Psoas muscle (tissue), 8 donors: ENCODE data around the gene TTF1. TPM values are rescaled to one million over a fixed set of nuclear protein-coding genes. Genes with fewer than 3 reads are reported as not detected.

ENCODE experiments used
- ATAC-seq, 4 donors: fragments of 200-7000 bp; cut with Tn5 transposase; one replicate each; pipeline ENCODE4 v1.9.1; 2020; ENCODE audit warnings: moderate library complexity in 3 of 4, mild to moderate bottlenecking in 2 of 4
- DNase-seq, 2 donors: peaks; one replicate each; pipeline ENCODE4 v3.0.0-alpha.2; 2020
- H3K27ac ChIP-seq: fragments of 200-600 bp; one replicate; pipeline ENCODE4 v1.8.0; 2022
- H3K27me3 ChIP-seq, 3 donors: fragments of 200-600 bp in 1 of 3; one replicate each; pipeline versions ENCODE4 v1.6.1 to v1.8.0; 2013 to 2022; ENCODE audit warnings: low read length in 2 of 3, mild to moderate bottlenecking in 2 of 3, moderate library complexity in 1 of 3; ENCODE audit not compliant: insufficient read depth in 3 of 3
- H3K36me3 ChIP-seq, 2 donors: fragments of 200-600 bp in 1 of 2; one replicate each; pipeline versions ENCODE4 v1.6.1 to v1.8.0; 2013 to 2022; ENCODE audit warnings: low read depth in 1 of 2, mild to moderate bottlenecking in 1 of 2, moderate library complexity in 1 of 2; ENCODE audit not compliant: insufficient read depth in 1 of 2
- H3K4me1 ChIP-seq: fragments of 200-600 bp; one replicate; pipeline ENCODE4 v1.8.0; 2022
- H3K4me3 ChIP-seq: fragments of 200-600 bp; one replicate; pipeline ENCODE4 v1.8.0; 2022; ENCODE audit warnings: mild to moderate bottlenecking
- H3K9me3 ChIP-seq: fragments of 200-600 bp; one replicate; pipeline ENCODE4 v1.8.0; 2022
- WGBS, 3 donors: extraction: QIAGEN DNeasy Blood & Tissue Kit; methylation state at CpG; one replicate each; pipeline versions ENCODE4 v1.1.6 to v1.1.7; 2013; 5-methylcytosine and 5-hydroxymethylcytosine counted together
- intact Hi-C, 2 donors: fragments of 100-400 bp; cut with DNase I; formaldehyde crosslinking; loops; one replicate each; pipeline versions ENCODE4 v1.11.0 to v1.14.2; 2022
- polyA plus RNA-seq, 3 donors: library from polyadenylated mRNA; stranded (reverse); fragments of 200-250 nt; gene quantifications; one replicate each; pipeline ENCODE4 v1.2.3, GENCODE V29; 2013
- total RNA-seq, 4 donors: library from RNA; stranded (reverse); fragmentation: NEBNext Ultra II Directional in 2 of 4; extraction: Animal tissue kit (Norgen Biotek cat#: 25700) in 2 of 4; gene quantifications; one replicate each; pipeline versions ENCODE4 v1.2.1 to v1.2.4, GENCODE V29; 2021 to 2023
- TF ChIP-seq, protein P1 (sequence below): fragments of 200-600 bp; IDR thresholded peaks from one replicate; pipeline ENCODE4 v1.8.0; 2022; ENCODE audit warnings: antibody characterized with exemption
- donor health status: healthy with polysubstance abuse.
- donor health status: DM: no; HTN: no; CAD: no; lungs with moderate emphysema.
- donor health status: Bipolar disorder and iron deficiency.
- donor health status: healthy.
- donor health status: DM: yes; HTN: yes; CAD: no.
- donor health status: DM: no; HTN: no; CAD: no.
- donor health status: DM: no; HTN: no; CAD: no.
- donor health status: DM: yes; HTN: yes; CAD: no.

TTF1 gene
- total and polyA plus RNA-seq, 7 donors: 11.1 to 33.8 (median 15.3) TPM

DNA sequence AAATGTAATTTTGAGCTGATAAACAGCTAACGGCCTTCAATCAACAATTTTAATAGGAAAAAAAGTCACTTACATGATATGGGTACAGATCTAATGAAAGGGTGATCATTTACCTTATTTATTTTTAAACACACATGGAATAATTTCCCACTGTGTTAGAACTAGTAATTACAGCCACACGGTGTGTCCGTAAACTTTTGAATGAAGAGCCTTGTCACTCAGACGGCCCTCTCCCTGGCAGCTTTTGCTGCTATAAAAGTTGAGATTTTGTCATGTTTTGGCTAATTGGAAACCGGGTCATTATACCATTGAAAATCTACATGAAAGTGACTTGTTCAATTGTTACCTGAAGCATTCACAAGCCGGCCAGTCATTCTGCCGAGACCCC is 19.0 kb upstream of the TTF1 start:
- no peaks in the 10 kb centered on the region for H3K9me3 ChIP-seq
- intact Hi-C loops: no loop called here
- TF ChIP-seq, protein P1, sequence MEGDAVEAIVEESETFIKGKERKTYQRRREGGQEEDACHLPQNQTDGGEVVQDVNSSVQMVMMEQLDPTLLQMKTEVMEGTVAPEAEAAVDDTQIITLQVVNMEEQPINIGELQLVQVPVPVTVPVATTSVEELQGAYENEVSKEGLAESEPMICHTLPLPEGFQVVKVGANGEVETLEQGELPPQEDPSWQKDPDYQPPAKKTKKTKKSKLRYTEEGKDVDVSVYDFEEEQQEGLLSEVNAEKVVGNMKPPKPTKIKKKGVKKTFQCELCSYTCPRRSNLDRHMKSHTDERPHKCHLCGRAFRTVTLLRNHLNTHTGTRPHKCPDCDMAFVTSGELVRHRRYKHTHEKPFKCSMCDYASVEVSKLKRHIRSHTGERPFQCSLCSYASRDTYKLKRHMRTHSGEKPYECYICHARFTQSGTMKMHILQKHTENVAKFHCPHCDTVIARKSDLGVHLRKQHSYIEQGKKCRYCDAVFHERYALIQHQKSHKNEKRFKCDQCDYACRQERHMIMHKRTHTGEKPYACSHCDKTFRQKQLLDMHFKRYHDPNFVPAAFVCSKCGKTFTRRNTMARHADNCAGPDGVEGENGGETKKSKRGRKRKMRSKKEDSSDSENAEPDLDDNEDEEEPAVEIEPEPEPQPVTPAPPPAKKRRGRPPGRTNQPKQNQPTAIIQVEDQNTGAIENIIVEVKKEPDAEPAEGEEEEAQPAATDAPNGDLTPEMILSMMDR: no peak
- H3K4me3 ChIP-seq: no peak overlapping the region
- DNase-seq (no peak), ATAC-seq (no peak)
- H3K27ac ChIP-seq: no peak overlapping the region
- WGBS, 3 donors: 31 to 40% (median 32%) methylated on average over 7 of the region's 7 CpGs
- H3K36me3 ChIP-seq: no peaks in the 10 kb centered on the region
- peaks cover 0 to 70% (median 13%) of the 10 kb centered on the region in 3 donors for H3K27me3 ChIP-seq
- H3K4me1 ChIP-seq: no peaks in the 10 kb centered on the region

DNA sequence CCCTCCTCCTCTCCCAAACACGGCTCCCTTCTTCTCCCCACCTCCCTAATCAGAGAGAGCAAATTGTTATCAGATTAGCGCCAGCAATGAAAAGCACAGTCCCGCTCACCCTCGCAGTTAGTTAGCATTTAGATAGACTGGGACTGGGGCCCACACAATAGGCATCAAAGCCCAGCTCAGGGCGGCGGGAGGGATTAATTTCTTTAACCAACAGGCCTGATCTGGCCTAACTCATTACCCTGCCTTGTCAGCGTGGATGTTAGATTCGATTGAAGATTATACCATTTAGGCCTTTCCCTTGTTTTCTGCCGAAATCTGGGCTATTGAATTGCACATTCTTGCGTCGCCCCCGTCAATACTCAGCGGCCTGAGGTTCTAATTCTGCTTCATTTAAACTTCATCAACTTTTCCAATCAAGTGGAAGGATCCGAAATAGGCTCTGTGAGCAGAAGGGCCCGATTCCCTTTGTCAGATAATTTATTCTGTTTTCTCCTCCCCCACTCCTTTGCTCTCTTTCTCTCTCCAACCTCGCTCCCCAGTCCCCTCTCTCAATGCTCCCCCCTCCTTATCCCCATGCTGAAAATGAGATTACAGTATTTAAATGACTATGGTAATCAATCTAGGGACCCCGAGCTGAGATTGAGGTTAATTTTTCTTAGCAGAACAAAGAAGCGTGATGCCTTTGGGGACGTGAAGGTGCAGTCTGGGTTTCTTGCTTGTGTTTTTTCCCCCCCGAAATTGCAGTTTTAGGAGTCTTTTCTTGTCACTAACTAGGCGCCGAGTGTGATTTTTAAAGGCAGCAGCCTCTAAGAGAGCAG is 18.4 kb upstream of the TTF1 start:
- TF ChIP-seq, protein P1: no peak
- ATAC-seq (no peak), DNase-seq (no peak)
- Histone ChIP-seq H3K27me3 (peaks cover 0 to 72% (median 13%) of the 10 kb centered on the region in 3 donors), H3K4me1 (no peaks in the 10 kb centered on the region), H3K4me3 (no peak overlapping the region), H3K9me3 (no peaks in the 10 kb centered on the region), H3K27ac (no peak overlapping the region), H3K36me3 (no peaks in the 10 kb centered on the region)
- intact Hi-C loops: no loop called here
- 39 to 44% (median 43%) methylated on average over 22 of the region's 22 CpGs for WGBS, 3 donors

DNA sequence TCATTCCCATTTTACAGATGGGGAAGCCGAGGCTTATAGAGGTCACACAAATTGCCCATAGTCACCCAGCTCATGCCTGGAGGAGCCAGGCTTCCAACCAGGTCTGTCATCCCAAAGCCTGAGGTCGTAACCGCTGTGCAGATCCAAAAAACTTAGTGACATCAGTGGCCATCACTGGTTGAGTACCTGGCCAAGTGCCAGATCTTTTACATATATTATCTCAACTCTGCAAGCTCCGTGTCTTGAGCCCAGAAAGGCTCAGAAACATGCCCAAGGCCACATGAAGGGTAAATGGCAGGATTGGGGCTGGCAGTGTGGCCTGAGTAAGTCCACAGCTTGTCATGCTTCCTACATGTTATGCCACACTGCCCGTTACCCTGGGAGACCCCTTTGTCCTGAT is 16.9 kb upstream of the TTF1 start:
- Histone ChIP-seq H3K27me3 (peaks cover 0 to 75% (median 7%) of the 10 kb centered on the region in 3 donors), H3K27ac (no peak overlapping the region), H3K4me1 (no peaks in the 10 kb centered on the region), H3K36me3 (no peaks in the 10 kb centered on the region), H3K4me3 (no peak overlapping the region), H3K9me3 (no peaks in the 10 kb centered on the region)
- 65 to 80% (median 70%) methylated on average over 5 of the region's 5 CpGs for WGBS, 3 donors
- TF ChIP-seq, protein P1: no peak
- DNase-seq (no peak), ATAC-seq (no peak)
- intact Hi-C loops: no loop called here

DNA sequence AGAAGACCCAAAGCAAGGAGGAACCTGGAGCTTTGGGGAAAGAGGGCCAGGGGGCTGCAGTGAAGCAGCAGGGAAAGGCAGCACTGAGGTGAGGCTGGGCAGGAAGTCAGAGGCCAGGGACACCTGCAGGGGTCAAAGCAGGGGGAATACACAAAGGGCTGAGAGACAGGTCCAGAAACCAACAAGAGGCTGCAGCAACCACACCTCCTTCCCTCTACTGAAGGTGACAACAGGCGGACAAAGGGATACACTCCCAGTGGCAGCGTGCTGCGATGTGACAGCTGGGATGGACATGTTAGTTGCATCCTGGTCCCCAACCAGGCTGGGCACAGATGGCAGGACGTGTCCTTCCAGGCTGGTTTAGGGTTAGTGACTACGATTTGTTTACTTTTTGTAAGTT is 15.9 kb upstream of the TTF1 start:
- no peak for DNase-seq
- Histone ChIP-seq H3K9me3 (no peaks in the 10 kb centered on the region), H3K27ac (no peak overlapping the region), H3K27me3 (peaks cover 3 to 74% (median 8%) of the 10 kb centered on the region in 3 donors), H3K4me1 (no peaks in the 10 kb centered on the region), H3K4me3 (no peak overlapping the region), H3K36me3 (no peaks in the 10 kb centered on the region)
- intact Hi-C loops: no loop called here
- ATAC-seq: no peak
- 50 to 53% (median 52%) methylated on average over 5 of the region's 5 CpGs for WGBS, 3 donors
- TF ChIP-seq, protein P1: no peak
